Ishikawa (cell line): ENCODE data around the gene VIP.

Experiments
- CEBPB ChIP-seq: IDR thresholded peaks from 2 replicates; pipeline ENCODE4 v1.6.1; 2012
- CREB1 ChIP-seq: IDR thresholded peaks from 2 replicates; pipeline ENCODE4 v1.6.1; 2012; ENCODE audit warnings: low read depth
- EGR1 ChIP-seq: IDR thresholded peaks from 2 replicates; pipeline ENCODE4 v1.6.1; 2012
- EP300 ChIP-seq: IDR thresholded peaks from 2 replicates; pipeline ENCODE4 v1.6.1; 2012; ENCODE audit warnings: borderline replicate concordance
- FOXM1 ChIP-seq: IDR thresholded peaks from 2 replicates; pipeline ENCODE4 v1.6.1; 2012; ENCODE audit warnings: low read depth, borderline replicate concordance
- NFIC ChIP-seq: IDR thresholded peaks from 2 replicates; pipeline ENCODE4 v1.6.1; 2012
- RAD21 ChIP-seq: IDR thresholded peaks from 2 replicates; pipeline ENCODE4 v1.6.1; 2012; ENCODE audit warnings: low read depth
- TAF1 ChIP-seq: IDR thresholded peaks from 2 replicates; pipeline ENCODE4 v1.6.1; 2012; ENCODE audit warnings: low read depth, mild to moderate bottlenecking
- TCF12 ChIP-seq: IDR thresholded peaks from 2 replicates; pipeline ENCODE4 v1.6.1; 2012; ENCODE audit warnings: low read depth
- TEAD4 ChIP-seq: IDR thresholded peaks from 2 replicates; pipeline ENCODE4 v1.6.1; 2012
- USF1 ChIP-seq: IDR thresholded peaks from 2 replicates; pipeline ENCODE4 v1.6.1; 2012
- YY1 ChIP-seq: IDR thresholded peaks from 2 replicates; pipeline ENCODE4 v1.6.1; 2012; ENCODE audit warnings: low read depth
- ZBTB7A ChIP-seq: IDR thresholded peaks from 2 replicates; pipeline ENCODE4 v1.6.1; 2012; ENCODE audit warnings: low read depth
- TF ChIP-seq, protein P1 (sequence below): IDR thresholded peaks from 2 replicates; pipeline ENCODE4 v1.6.1; 2012
- TF ChIP-seq, protein P2 (sequence below): IDR thresholded peaks from 2 replicates; pipeline ENCODE4 v1.6.1; 2012; ENCODE audit warnings: low read depth, mild to moderate bottlenecking

Gene VIP

GRCh38 chr6:152783217-152783878 is 32.8 kb downstream of the VIP start:
- TF ChIP-seq ZBTB7A (no peak), TCF12 (no peak), FOXM1 (no peak), TEAD4 (no peak), RAD21 (no peak), EP300 (no peak)
- TF ChIP-seq, protein P1, sequence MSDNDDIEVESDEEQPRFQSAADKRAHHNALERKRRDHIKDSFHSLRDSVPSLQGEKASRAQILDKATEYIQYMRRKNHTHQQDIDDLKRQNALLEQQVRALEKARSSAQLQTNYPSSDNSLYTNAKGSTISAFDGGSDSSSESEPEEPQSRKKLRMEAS, result no peak

GRCh38 chr6:152794696-152795095 is 44.1 kb downstream of the VIP start:
- TF ChIP-seq ZBTB7A (no peak), FOXM1 (no peak), TEAD4 (no peak), TCF12 (no peak), YY1 (no peak), CREB1 (no peak), CEBPB (no peak), USF1 (no peak), NFIC (no peak), EGR1 (no peak), RAD21 (no peak), TAF1 (no peak), EP300 (no peak)
- TF ChIP-seq, protein P1, result no peak
- TF ChIP-seq, protein P2, sequence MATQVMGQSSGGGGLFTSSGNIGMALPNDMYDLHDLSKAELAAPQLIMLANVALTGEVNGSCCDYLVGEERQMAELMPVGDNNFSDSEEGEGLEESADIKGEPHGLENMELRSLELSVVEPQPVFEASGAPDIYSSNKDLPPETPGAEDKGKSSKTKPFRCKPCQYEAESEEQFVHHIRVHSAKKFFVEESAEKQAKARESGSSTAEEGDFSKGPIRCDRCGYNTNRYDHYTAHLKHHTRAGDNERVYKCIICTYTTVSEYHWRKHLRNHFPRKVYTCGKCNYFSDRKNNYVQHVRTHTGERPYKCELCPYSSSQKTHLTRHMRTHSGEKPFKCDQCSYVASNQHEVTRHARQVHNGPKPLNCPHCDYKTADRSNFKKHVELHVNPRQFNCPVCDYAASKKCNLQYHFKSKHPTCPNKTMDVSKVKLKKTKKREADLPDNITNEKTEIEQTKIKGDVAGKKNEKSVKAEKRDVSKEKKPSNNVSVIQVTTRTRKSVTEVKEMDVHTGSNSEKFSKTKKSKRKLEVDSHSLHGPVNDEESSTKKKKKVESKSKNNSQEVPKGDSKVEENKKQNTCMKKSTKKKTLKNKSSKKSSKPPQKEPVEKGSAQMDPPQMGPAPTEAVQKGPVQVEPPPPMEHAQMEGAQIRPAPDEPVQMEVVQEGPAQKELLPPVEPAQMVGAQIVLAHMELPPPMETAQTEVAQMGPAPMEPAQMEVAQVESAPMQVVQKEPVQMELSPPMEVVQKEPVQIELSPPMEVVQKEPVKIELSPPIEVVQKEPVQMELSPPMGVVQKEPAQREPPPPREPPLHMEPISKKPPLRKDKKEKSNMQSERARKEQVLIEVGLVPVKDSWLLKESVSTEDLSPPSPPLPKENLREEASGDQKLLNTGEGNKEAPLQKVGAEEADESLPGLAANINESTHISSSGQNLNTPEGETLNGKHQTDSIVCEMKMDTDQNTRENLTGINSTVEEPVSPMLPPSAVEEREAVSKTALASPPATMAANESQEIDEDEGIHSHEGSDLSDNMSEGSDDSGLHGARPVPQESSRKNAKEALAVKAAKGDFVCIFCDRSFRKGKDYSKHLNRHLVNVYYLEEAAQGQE, result no peak

- TF ChIP-seq RAD21 (no peak), ZBTB7A (no peak), USF1 (no peak), CEBPB (no peak), TCF12 (no peak), FOXM1 (no peak), TAF1 (no peak), TEAD4 (no peak), EP300 (no peak), NFIC (no peak), CREB1 (no peak), EGR1 (no peak), YY1 (no peak)
- TF ChIP-seq, protein P2, result no peak
- TF ChIP-seq, protein P1, result no peak
These were observed 53.6 kb downstream of the VIP start for GRCh38 chr6:152804150-152804549.
